H1 (cell line): Measurements from ENCODE around the gene RASGEF1C. TPM values are rescaled to one million over a fixed set of nuclear protein-coding genes. Genes with fewer than 3 reads are reported as not detected.

Experiments
- CTCF ChIA-PET: fragments of 300-600 bp; sonication (Branson Sonifier 250); formaldehyde crosslinking; loops from one replicate; lab custom pipeline; 2021; ENCODE audit not compliant: partially characterized antibody; lab: Charles Lee
- POLR2A ChIA-PET: fragments of 300-600 bp; sonication (Branson Sonifier 250); formaldehyde crosslinking; loops from one replicate; lab custom pipeline; 2021; ENCODE audit warnings: inconsistent platforms; ENCODE audit not compliant: partially characterized antibody; lab: Charles Lee
- DNase-seq, 2 experiments: peaks; one replicate each; pipeline versions ENCODE4 v3.0.0 to v3.0.0-alpha.2; 2010 to 2022; ENCODE audit warnings: low spot score in 2 of 2, low read depth in 1 of 2, mixed read lengths in 1 of 2
- FAIRE-seq: peaks from 2 replicates; lab custom pipeline; 2011; peaks lifted over from hg19 to GRCh38; lab: Jason Lieb, UNC
- H2AFZ ChIP-seq: 2 replicates; pipeline ENCODE4 v1.8.1; 2012; ENCODE audit warnings: low read length, inconsistent platforms
- H2AK5ac ChIP-seq: 2 replicates; pipeline ENCODE4 v1.6.1; 2013; ENCODE audit warnings: low read depth, low read length
- H2BK120ac ChIP-seq: replicated peaks from 2 replicates; pipeline ENCODE3; 2013; ENCODE audit warnings: low read depth, low read length, inconsistent platforms
- H2BK12ac ChIP-seq: 2 replicates; pipeline ENCODE4 v1.6.1; 2013; ENCODE audit warnings: low read depth, low read length
- H2BK15ac ChIP-seq: 2 replicates; pipeline ENCODE4 v1.6.1; 2013; ENCODE audit warnings: low read length
- H2BK20ac ChIP-seq: 2 replicates; pipeline ENCODE4 v1.6.1; 2013; ENCODE audit warnings: low read length
- H2BK5ac ChIP-seq: 2 replicates; pipeline ENCODE4 v1.6.1; 2013; ENCODE audit warnings: low read depth, low read length
- H3K14ac ChIP-seq: 2 replicates; pipeline ENCODE4 v1.6.1; 2013; ENCODE audit warnings: inconsistent platforms; ENCODE audit not compliant: insufficient read length
- H3K18ac ChIP-seq: 2 replicates; pipeline ENCODE4 v1.6.1; 2013; ENCODE audit warnings: low read length; ENCODE audit errors: extremely low read depth
- H3K23ac ChIP-seq: 2 replicates; pipeline ENCODE4 v1.6.1; 2013; ENCODE audit warnings: inconsistent platforms; ENCODE audit not compliant: insufficient read length
- H3K23me2 ChIP-seq: 2 replicates; pipeline ENCODE4 v1.6.1; 2013; ENCODE audit warnings: low read depth, low read length
- H3K27ac ChIP-seq: 2 replicates; pipeline ENCODE4 v1.6.1; 2011; ENCODE audit warnings: low read depth, low read length, inconsistent platforms
- H3K27me3 ChIP-seq, 4 experiments: replicated peaks in 1 of 4; 1 replicate in 1 of 4; 2 replicates in 3 of 4; pipeline versions ENCODE4 v1.6.1 to v1.8.1; 2011 to 2013; ENCODE audit warnings: low read length in 3 of 4, mild to moderate bottlenecking in 3 of 4, inconsistent platforms in 2 of 4, mixed read lengths in 2 of 4, moderate library complexity in 1 of 4; ENCODE audit not compliant: control insufficient read depth in 3 of 4, insufficient read depth in 3 of 4; ENCODE audit errors: extremely low read depth in 1 of 4
- H3K36me3 ChIP-seq, 4 experiments: 2 replicates each; pipeline versions ENCODE4 v1.6.1 to v1.8.1; 2011 to 2013; ENCODE audit warnings: mild to moderate bottlenecking in 4 of 4, low read length in 3 of 4, moderate library complexity in 2 of 4, control low read depth in 1 of 4, inconsistent platforms in 1 of 4; ENCODE audit not compliant: insufficient read depth in 4 of 4, control insufficient read depth in 2 of 4
- H3K4ac ChIP-seq: replicated peaks from 2 replicates; pipeline ENCODE3; 2013; ENCODE audit warnings: low read length, low read depth, mixed read lengths, inconsistent platforms; ENCODE audit not compliant: insufficient read length
- H3K4me1 ChIP-seq, 4 experiments: replicated peaks in 1 of 4; 1 replicate in 1 of 4; 2 replicates in 3 of 4; pipeline versions ENCODE4 v1.6.1 to v1.8.1; 2011 to 2013; ENCODE audit warnings: low read length in 3 of 4, inconsistent platforms in 2 of 4, mixed read lengths in 1 of 4; ENCODE audit not compliant: insufficient read depth in 4 of 4, control insufficient read depth in 3 of 4
- H3K4me2 ChIP-seq, 2 experiments: 2 replicates each; pipeline versions ENCODE4 v1.6.1 to v1.8.1; 2011 to 2013; ENCODE audit warnings: low read depth in 2 of 2, low read length in 2 of 2, control low read depth in 1 of 2, inconsistent platforms in 1 of 2, mild to moderate bottlenecking in 1 of 2; ENCODE audit not compliant: insufficient read depth in 1 of 2
- H3K4me3 ChIP-seq, 4 experiments: fragments of 200-600, 300-600 bp in 1 of 4; sonication (generic), shearing (Covaris generic), sonication (Bioruptor Twin) in 1 of 4; 2 replicates each; pipeline versions ENCODE4 v1.5.1 to v1.8.1; 2011 to 2016; ENCODE audit warnings: low read length in 4 of 4, low read depth in 3 of 4, control low read depth in 2 of 4, inconsistent platforms in 2 of 4, mild to moderate bottlenecking in 2 of 4, mixed read lengths in 1 of 4, moderate library complexity in 1 of 4; ENCODE audit not compliant: insufficient read depth in 2 of 4; ENCODE audit errors: extremely low read depth in 1 of 4
- H3K56ac ChIP-seq: replicated peaks from 2 replicates; pipeline ENCODE3; 2013; ENCODE audit warnings: low read depth, mild to moderate bottlenecking, mixed read lengths, low read length, inconsistent platforms; ENCODE audit not compliant: insufficient read length
- H3K79me1 ChIP-seq: 2 replicates; pipeline ENCODE4 v1.6.1; 2013; ENCODE audit warnings: low read depth, low read length, control low read depth
- H3K79me2 ChIP-seq, 2 experiments: 2 replicates each; pipeline versions ENCODE4 v1.6.1 to v1.8.1; 2012 to 2013; ENCODE audit warnings: low read length in 2 of 2, mild to moderate bottlenecking in 2 of 2, inconsistent platforms in 1 of 2; ENCODE audit not compliant: insufficient read depth in 2 of 2, control insufficient read depth in 1 of 2
- H3K9ac ChIP-seq, 4 experiments: replicated peaks in 1 of 4; 1 replicate in 1 of 4; 2 replicates in 3 of 4; pipeline versions ENCODE4 v1.6.1 to v1.8.1; 2011 to 2013; ENCODE audit warnings: low read depth in 3 of 4, low read length in 3 of 4, control low read depth in 2 of 4, mild to moderate bottlenecking in 2 of 4, moderate library complexity in 2 of 4, inconsistent platforms in 1 of 4; ENCODE audit errors: extremely low read depth in 1 of 4
- H3K9me3 ChIP-seq, 2 experiments: 2 replicates each; pipeline versions ENCODE4 v1.6.1 to v1.8.1; 2012 to 2013; ENCODE audit warnings: mild to moderate bottlenecking in 2 of 2, moderate library complexity in 2 of 2, control low read depth in 1 of 2, inconsistent platforms in 1 of 2, low read depth in 1 of 2, low read length in 1 of 2, mixed read lengths in 1 of 2; ENCODE audit not compliant: insufficient read depth in 2 of 2
- H4K20me1 ChIP-seq, 2 experiments: replicated peaks in 1 of 2; 2 replicates each; pipeline versions ENCODE3 to v1.8.1; 2011 to 2013; ENCODE audit warnings: inconsistent platforms in 2 of 2, low read length in 2 of 2, mild to moderate bottlenecking in 1 of 2; ENCODE audit not compliant: insufficient read depth in 2 of 2, control insufficient read depth in 1 of 2
- H4K5ac ChIP-seq: 2 replicates; pipeline ENCODE4 v1.6.1; 2013; ENCODE audit warnings: low read length, low read depth, mixed read lengths, inconsistent platforms; ENCODE audit not compliant: insufficient read length
- H4K8ac ChIP-seq: 2 replicates; pipeline ENCODE4 v1.8.0; 2013; ENCODE audit warnings: mild to moderate bottlenecking, moderate library complexity, low read length, inconsistent platforms; ENCODE audit not compliant: insufficient read depth; ENCODE audit errors: extremely low read depth
- H4K91ac ChIP-seq: replicated peaks from 2 replicates; pipeline ENCODE3; 2013; ENCODE audit warnings: low read length, mixed read lengths, inconsistent platforms; ENCODE audit not compliant: insufficient read length
- CBX5 ChIP-seq: fragments of 300-800, 300-1000 bp; sonication (generic); IDR thresholded peaks from 2 replicates; pipeline ENCODE4 v1.7.1; 2016; ENCODE audit warnings: antibody characterized with exemption, low read length, low read depth
- CEBPB ChIP-seq: IDR thresholded peaks from 2 replicates; pipeline ENCODE4 v1.6.1; 2012; ENCODE audit warnings: low read depth, low read length
- CTCF ChIP-seq, 3 experiments: IDR thresholded peaks; 1 replicate in 2 of 3; 2 replicates in 1 of 3; pipeline versions ENCODE4 v1.5.1 to v1.6.1; 2011; ENCODE audit warnings: low read length in 3 of 3, mild to moderate bottlenecking in 3 of 3, inconsistent platforms in 2 of 3, low read depth in 1 of 3, moderate library complexity in 1 of 3; ENCODE audit not compliant: insufficient read depth in 1 of 3; ENCODE audit errors: control extremely low read depth in 1 of 3
- EGR1 ChIP-seq: IDR thresholded peaks from 2 replicates; pipeline ENCODE4 v1.6.1; 2011; ENCODE audit warnings: low read depth, low read length, borderline replicate concordance
- GABPA ChIP-seq: IDR thresholded peaks from 2 replicates; pipeline ENCODE4 v1.6.1; 2011; ENCODE audit warnings: mild to moderate bottlenecking, low read length, moderate library complexity, borderline replicate concordance; ENCODE audit not compliant: insufficient read depth
- JUND ChIP-seq: IDR thresholded peaks from 2 replicates; pipeline ENCODE4 v1.6.1; 2011; ENCODE audit warnings: mild to moderate bottlenecking, improper control_type of control experiment, low read length
- KDM4A ChIP-seq: IDR thresholded peaks from one replicate; pipeline ENCODE4 v1.7.1; 2012; ENCODE audit warnings: low read depth, mild to moderate bottlenecking, moderate library complexity, low read length, inconsistent platforms; ENCODE audit not compliant: severe bottlenecking
- MAX ChIP-seq: IDR thresholded peaks from 2 replicates; pipeline ENCODE4 v1.6.1; 2012; ENCODE audit warnings: inconsistent platforms
- POLR2AphosphoS5 ChIP-seq: IDR thresholded peaks from 2 replicates; pipeline ENCODE4 v1.6.1; 2011; ENCODE audit warnings: low read depth, low read length
- TAF7 ChIP-seq: optimal IDR thresholded peaks from 2 replicates; pipeline ENCODE3; 2011; ENCODE audit warnings: low read depth, mild to moderate bottlenecking, inconsistent platforms, low read length, moderate library complexity, borderline replicate concordance
- WGBS, 2 experiments: shearing (Covaris generic) in 1 of 2; methylation state at CpG; one replicate each; pipeline versions ENCODE4 v1.1.6 to v1.1.7; 2013 to 2015; ENCODE audit warnings: low lambda C conversion rate in 2 of 2, mixed read lengths in 2 of 2, inconsistent platforms in 1 of 2, low coverage in 1 of 2, missing lambda C conversion rate in 1 of 2; ENCODE audit not compliant: insufficient replicate concordance in 2 of 2, insufficient coverage in 1 of 2, insufficient read length in 1 of 2; ENCODE audit errors: extremely low coverage in 1 of 2, missing lambda C conversion rate in 1 of 2; 5-methylcytosine and 5-hydroxymethylcytosine counted together
- polyA plus RNA-seq, 7 experiments: library from polyadenylated mRNA; depleted of rRNA in 3 of 7; stranded (reverse) in 5 of 7; unstranded in 2 of 7; fragments of >200 nt in 5 of 7; fragments of 200-250 nt in 2 of 7; gene quantifications; 1 replicate in 5 of 7; 2 replicates in 1 of 7; 4 replicates in 1 of 7; pipeline versions ENCODE4 v1.2.1 to v1.2.3, GENCODE V29; 2011 to 2013; ENCODE audit warnings: missing spikeins in 2 of 7, mixed read lengths in 2 of 7
- total RNA-seq: library from RNA; stranded (reverse); fragmentation: NEBNext Ultra II Directional; extraction: Animal tissue kit (Norgen Biotek cat#: 25700); gene quantifications from 2 replicates; pipeline ENCODE4 v1.2.1, GENCODE V29; 2021

The RASGEF1C gene
- total and polyA plus RNA-seq, 2 of the 8 experiments (the other 6 are each of a cell fraction or from before 2014, with no cell fraction given) = 0.26 to 0.61 TPM

GRCh38 chr5:180081481-180081880 lies 127.5 kb downstream of the RASGEF1C start:
- Histone ChIP-seq H3K36me3 (no peaks in the 10 kb centered on the region), H3K27me3 (peaks cover 0 to 3% (median 2%) of the 10 kb centered on the region in 4 experiments; a peak in 2 of 7 replicates), H3K4me2 (no peak overlapping the region), H2BK15ac (no peak overlapping the region), H2AK5ac (no peak overlapping the region), H3K14ac (peak overlapping the region; percentile 16), H3K27ac (no peak overlapping the region), H3K79me1 (no peaks in the 10 kb centered on the region), H2BK120ac (peak overlapping the region; percentile 4), H4K91ac (peak overlapping the region; percentile 6), H3K4ac (no peak overlapping the region), H3K23me2 (0 out of 2 replicates have a peak, but pooled peaks cover 2% of the 10 kb centered on the region), H4K8ac (no peak overlapping the region), H3K56ac (no peak overlapping the region), H3K4me1 (peaks cover 16 to 34% (median 25%) of the 10 kb centered on the region in 4 experiments), H3K9ac (no peak overlapping the region), H3K9me3 (peaks cover 3 to 6% of the 10 kb centered on the region in 2 experiments), H3K79me2 (no peaks in the 10 kb centered on the region), H3K18ac (peak overlapping the region; percentile 95; the same call in 1 of the 2 replicates), H2BK20ac (peak overlapping the region; percentile 27; the same call in 1 of the 2 replicates), H2BK12ac (peak overlapping the region; percentile 86; the same call in 1 of the 2 replicates), H4K5ac (no peak overlapping the region), H2AFZ (no peak overlapping the region), H3K23ac (no peak overlapping the region), H4K20me1 (no peaks in the 10 kb centered on the region), H2BK5ac (no peak overlapping the region), H3K4me3 (no peak overlapping the region)
- no peak for DNase-seq
- CTCF ChIA-PET = interaction anchor here (1.1 to 1.5 kb wide), 4 partner anchors 10 to 331 kb away, joined by 3 to 6 read pairs (median 4); no protein-coding TSS in a partner anchor
- POLR2A ChIA-PET = interaction anchor here (1.3 to 6.1 kb wide), 3 partner anchors 9 to 28 kb away, joined by 3 to 40 read pairs (median 9); partner anchors contain the start of gene RNF130
- no peak for FAIRE-seq
- whole genome bisulfite sequencing, 2 experiments = 87% methylated on average over 5 of the region's 5 CpGs; no CpG with 5 or more reads in 1 of the 2 experiments
- TF ChIP-seq CBX5 = no peak
- TF ChIP-seq CTCF (IDR thresholded peaks at IDR 0.05; ENCODE audit: control extremely low read depth in 1 of 3, insufficient read depth in 1 of 3, low read depth in 1 of 3, low read length in 3 of 3) = no peak
- no peak for TF ChIP-seq JUND
- no peak for TF ChIP-seq TAF7
- no peak for TF ChIP-seq MAX
- no peak for TF ChIP-seq EGR1
- TF ChIP-seq GABPA = no peak
- TF ChIP-seq CEBPB = no peak
- no peak for TF ChIP-seq KDM4A
- TF ChIP-seq POLR2AphosphoS5 = no peak
